ENCODE results near the gene MVB12B.

The MVB12B gene

DNA sequence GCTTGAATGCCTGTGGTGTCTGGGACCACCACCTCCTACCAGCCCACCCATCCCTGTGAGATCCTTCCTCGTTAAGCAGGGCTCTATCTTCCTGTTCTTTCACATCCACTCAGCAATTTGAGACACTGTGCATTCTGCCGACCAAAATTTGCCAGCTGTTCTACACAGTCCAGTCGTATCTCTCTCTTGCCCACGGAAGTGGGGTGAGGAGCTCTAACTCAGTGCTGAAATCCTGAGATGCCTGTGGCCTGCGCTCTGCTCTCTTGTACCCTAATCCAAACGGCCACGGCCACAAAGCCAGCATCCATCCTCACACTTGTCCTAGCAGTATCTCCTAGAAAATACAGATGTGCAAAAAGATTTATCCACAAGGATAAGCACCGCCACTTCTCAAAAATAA lies 97.9 kb downstream of the MVB12B start:
- TF ChIP-seq, protein P1, sequence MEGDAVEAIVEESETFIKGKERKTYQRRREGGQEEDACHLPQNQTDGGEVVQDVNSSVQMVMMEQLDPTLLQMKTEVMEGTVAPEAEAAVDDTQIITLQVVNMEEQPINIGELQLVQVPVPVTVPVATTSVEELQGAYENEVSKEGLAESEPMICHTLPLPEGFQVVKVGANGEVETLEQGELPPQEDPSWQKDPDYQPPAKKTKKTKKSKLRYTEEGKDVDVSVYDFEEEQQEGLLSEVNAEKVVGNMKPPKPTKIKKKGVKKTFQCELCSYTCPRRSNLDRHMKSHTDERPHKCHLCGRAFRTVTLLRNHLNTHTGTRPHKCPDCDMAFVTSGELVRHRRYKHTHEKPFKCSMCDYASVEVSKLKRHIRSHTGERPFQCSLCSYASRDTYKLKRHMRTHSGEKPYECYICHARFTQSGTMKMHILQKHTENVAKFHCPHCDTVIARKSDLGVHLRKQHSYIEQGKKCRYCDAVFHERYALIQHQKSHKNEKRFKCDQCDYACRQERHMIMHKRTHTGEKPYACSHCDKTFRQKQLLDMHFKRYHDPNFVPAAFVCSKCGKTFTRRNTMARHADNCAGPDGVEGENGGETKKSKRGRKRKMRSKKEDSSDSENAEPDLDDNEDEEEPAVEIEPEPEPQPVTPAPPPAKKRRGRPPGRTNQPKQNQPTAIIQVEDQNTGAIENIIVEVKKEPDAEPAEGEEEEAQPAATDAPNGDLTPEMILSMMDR (conservative IDR thresholded peaks at IDR 0.05; ENCODE audit: low read length) = no peak
- H3K4me3 ChIP-seq (ENCODE audit: low read length) = no peak overlapping the region
- DNase-seq (ENCODE audit: low read depth) = no peak

DNA sequence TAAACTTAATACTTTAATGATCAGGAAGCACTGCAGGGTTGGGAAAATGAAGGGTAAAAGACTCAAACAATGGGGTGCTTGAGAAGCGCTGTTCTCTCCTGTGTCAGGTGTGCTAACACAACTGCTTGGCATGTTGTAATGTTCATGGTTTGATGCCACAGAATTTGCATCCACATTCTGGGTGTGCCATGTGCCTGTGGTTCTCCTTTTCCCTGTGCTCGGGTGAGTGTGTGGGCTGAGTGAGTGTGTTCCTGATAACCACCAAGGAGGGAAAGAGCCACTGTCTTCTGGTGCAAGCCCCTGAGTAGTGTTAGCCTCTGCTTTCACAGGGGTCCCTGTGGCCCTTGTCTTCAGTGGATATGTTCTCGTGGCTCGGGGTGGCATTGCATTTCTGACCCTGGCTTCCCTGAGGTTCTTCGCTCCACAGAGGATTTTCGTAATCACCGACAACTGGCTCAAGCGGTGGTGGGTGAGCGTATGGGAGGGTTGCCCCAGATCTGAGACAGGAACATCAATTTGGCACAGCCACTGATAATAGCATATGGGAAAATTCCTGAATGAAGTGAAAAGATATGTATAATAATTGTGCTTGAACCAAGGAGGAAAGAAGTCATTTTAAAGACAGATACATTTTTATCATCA lies 102.0 kb downstream of the MVB12B start:
- no peak for DNase-seq (ENCODE audit: low read depth)
- no peak overlapping the region for H3K4me3 ChIP-seq (ENCODE audit: low read length)
- TF ChIP-seq, protein P1 (conservative IDR thresholded peaks at IDR 0.05; ENCODE audit: low read length) = no peak

DNA sequence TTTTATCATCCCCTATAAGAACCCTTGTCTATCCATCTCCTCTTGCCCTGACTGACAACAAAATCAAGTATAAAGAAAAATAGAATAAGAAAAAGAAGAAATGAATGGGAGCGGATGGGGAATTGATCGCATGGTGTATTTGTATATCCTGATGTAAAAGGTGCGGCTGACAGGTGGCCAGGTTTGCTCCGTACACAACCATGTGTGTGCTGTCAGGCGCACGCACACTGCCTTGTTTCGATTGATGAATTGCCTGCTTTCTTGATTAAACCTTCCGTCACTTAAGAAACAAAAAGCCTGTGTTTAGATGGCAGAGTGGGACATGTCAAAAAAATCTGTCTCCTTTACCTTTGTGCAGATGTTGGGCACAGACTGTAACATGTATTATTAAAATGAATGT lies 102.6 kb downstream of the MVB12B start:
- no peak overlapping the region for H3K4me3 ChIP-seq (ENCODE audit: low read length)
- TF ChIP-seq, protein P1 (conservative IDR thresholded peaks at IDR 0.05; ENCODE audit: low read length) = no peak
- DNase-seq (ENCODE audit: low read depth) = no peak

DNA sequence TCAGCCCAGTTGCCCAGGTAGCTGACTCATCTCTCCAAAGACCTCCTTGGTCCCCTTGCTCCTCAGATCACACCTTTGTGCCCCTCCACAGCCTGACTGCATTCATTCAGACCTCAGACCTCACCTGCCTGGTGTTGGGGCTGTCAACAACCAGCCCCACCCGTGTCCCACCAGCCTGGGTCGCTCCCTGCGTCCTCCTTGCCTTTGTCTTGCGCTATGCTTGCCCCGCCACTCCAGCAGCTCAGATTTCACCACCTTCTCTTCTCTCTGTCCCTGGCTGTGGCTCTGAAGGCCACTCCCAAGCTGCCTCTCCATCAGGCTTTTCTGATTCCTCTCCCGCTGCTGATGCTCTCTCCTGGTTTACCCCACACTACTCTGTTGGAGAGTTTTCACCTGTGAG lies 103.5 kb downstream of the MVB12B start:
- no peak overlapping the region for H3K4me3 ChIP-seq (ENCODE audit: low read length)
- no peak for DNase-seq (ENCODE audit: low read depth)
- TF ChIP-seq, protein P1 (conservative IDR thresholded peaks at IDR 0.05; ENCODE audit: low read length) = no peak

DNA sequence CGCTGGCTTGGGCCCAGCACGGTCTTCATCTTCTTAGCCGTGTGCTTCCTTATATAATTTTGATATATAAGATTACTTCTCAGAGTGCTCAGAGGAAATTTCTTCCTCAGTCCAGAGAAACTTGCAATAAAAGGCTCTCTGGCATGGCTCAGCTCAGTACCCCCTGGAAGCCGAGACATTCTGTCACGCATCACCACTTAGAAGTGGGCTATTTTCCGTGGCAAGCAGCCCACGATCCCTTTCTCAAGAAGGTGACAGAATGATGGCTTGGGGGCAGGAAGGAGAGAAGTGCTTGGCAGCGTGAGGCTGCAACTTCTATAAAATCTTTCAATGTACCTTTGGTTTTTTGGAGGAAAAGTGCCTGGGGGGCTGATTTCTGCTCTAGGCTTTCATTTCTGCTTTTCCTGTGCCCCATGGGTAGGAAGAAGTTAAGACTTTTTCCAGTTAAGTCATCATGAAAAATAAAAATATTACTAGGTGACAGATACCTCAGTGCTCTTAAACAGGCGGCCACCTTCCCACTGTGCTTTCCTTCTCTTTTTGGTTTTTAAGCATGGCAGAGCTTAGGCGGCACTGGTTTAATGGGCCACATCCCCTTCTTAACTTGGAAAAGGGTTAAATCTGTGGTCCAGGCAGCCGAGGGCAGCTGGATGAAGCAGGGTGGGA lies 104.6 kb downstream of the MVB12B start:
- no peak overlapping the region for H3K4me3 ChIP-seq (ENCODE audit: low read length)
- TF ChIP-seq, protein P1 (conservative IDR thresholded peaks at IDR 0.05; ENCODE audit: low read length) = no peak
- no peak for DNase-seq (ENCODE audit: low read depth)

DNA sequence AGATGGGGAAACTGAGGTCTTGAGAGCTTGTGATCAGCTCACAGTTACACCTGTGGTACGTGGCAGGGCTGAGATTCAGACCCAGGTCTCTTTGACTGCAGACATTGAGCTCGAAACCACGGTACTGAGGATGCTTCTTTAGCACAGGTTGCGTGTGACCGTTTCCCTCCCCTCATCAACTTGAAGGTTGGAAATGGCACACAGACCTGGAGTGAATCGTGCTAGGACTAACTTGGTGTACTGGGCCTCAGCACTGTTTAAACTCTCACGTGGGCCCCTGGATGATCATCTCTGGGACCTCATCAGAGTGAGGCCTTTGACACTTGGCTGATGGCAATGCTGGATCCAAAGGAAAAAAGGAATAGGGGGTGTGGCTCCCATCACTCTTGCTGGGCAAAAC lies 106.0 kb downstream of the MVB12B start:
- TF ChIP-seq, protein P1 (conservative IDR thresholded peaks at IDR 0.05; ENCODE audit: low read length) = no peak

DNA sequence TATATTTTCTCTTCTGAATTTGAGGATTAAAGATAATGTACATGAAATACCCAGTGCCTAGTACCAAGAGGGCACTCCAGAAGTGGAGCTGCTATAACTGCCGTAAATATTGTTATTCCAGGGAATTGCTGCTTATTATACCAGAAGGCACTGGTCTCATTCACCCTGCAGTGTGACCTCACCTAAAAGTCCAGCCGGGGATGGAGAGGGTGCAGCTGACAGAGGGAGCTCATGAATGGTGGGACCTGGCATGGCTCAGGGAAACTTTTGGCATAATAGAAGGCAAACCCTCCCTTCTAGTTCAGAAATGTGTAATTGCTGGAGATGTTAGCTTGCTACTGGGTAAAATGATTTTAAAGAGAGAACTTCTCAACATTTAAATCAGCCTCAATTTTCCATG lies 108.5 kb downstream of the MVB12B start:
- TF ChIP-seq, protein P1 (conservative IDR thresholded peaks at IDR 0.05; ENCODE audit: low read length) = no peak
- no peak overlapping the region for H3K4me3 ChIP-seq (ENCODE audit: low read length)
- no peak for DNase-seq (ENCODE audit: low read depth)

More for the DNA sequence above, 106.0 kb downstream of the MVB12B start:
- H3K4me3 ChIP-seq (ENCODE audit: low read length) = no peak overlapping the region
- DNase-seq (ENCODE audit: low read depth) = no peak

Measured in AG10803 (cell line).